Medulla oblongata (tissue), 1 donor: ENCODE measurements around the gene ZNF48.

Experiments used
- DNase-seq: peaks from one replicate; pipeline ENCODE4 v3.0.0-alpha.2; 2015; ENCODE audit errors: extremely low spot score

ZNF48 gene

GRCh38 chr16:30439720-30440348, 44.6 kb downstream of the ZNF48 start:
- no peak for DNase-seq

GRCh38 chr16:30443631-30444030, 48.4 kb downstream of the ZNF48 start:
- DNase-seq = no peak

- DNase-seq = no peak
Measured at GRCh38 chr16:30444231-30445148, 49.3 kb downstream of the ZNF48 start.

- DNase-seq = no peak
Measured at GRCh38 chr16:30445149-30445407, 49.9 kb downstream of the ZNF48 start.

- DNase-seq = peak; percentile 98
Measured at GRCh38 chr16:30445408-30446202, 50.4 kb downstream of the ZNF48 start, which contains the start of gene SEPHS2. Gene SEPHS2 (minus strand): TSS chr16:30445874. CDS start chr16:30445727, 147 bp downstream.

GRCh38 chr16:30446203-30446595, 51.0 kb downstream of the ZNF48 start:
- no peak for DNase-seq

- DNase-seq = no peak
Measured at GRCh38 chr16:30447512-30448226, 52.4 kb downstream of the ZNF48 start.

GRCh38 chr16:30449116-30449435, 53.9 kb downstream of the ZNF48 start:
- no peak for DNase-seq
